ENCODE results near the gene SAMD3. TPM values are rescaled to one million over a fixed set of nuclear protein-coding genes. Genes with fewer than 3 reads are reported as not detected.
A peak's percentile ranks its signal among the peaks of the same experiment; 100 is the strongest.

SAMD3 gene
- total and polyA plus RNA-seq, 2 experiments from 2014 or later, result 3.8 to 4.9 TPM

DNA sequence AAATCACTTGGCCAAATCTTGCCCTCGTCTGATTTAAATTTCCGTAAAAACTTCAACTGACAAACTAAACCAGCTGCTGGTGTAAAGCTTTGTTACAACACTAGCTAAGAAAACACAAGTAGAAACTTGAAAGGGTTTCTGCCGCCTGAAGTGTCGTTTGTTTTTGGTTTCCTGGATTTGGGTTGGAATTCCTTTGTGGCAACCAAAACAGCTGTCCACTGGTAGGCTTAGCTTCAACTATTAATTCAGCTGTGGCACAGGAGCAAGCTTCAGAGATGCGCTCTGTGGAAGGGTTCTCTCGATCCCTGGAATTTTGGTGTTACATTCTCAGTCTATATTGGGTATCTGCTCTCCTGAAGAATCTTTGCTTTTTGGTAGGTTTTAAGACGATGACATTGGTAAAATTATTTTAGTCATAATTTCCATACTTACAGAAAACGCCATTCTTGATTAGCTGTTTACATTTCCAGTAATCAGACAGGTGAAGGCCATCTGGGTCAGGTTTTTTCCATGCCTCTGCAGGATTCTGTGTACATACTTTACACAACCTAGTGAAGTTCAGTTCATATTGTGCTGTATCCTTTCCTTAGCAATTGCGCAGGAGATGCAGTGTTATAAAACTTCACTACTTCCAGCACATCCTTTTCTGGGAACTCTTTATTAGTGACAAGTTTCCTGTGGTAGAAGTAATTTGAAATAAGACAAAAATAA lies 29.9 kb upstream of the SAMD3 start:
- H3K4me1 ChIP-seq (ENCODE audit: insufficient read depth), result peaks cover 7% of the 10 kb centered on the region; the same call in 1 of the 2 replicates
- no peak for ATAC-seq
- no peak overlapping the region for H2AFZ ChIP-seq
- no peak overlapping the region for H3K27ac Mint-ChIP-seq
- H3K4me2 ChIP-seq, result no peak overlapping the region
- peaks cover 12% of the 10 kb centered on the region; the same call in 2 of the 3 replicates for H3K4me1 Mint-ChIP-seq
- H3F3A ChIP-seq (replicated peaks; ENCODE audit: low read depth), result no peaks in the 10 kb centered on the region
- no peaks in the 10 kb centered on the region for H3K79me2 ChIP-seq (replicated peaks; ENCODE audit: insufficient read depth)
- H3K27me3 Mint-ChIP-seq (ENCODE audit: insufficient read depth, low read depth, poor library complexity), result no peaks in the 10 kb centered on the region
- no peak overlapping the region for H3K27ac ChIP-seq (ENCODE audit: low read depth)
- H3K36me3 Mint-ChIP-seq (ENCODE audit: low read depth), result no peaks in the 10 kb centered on the region
- no peak overlapping the region for H3K4me3 Mint-ChIP-seq
- H3K9me3 Mint-ChIP-seq, result no peaks in the 10 kb centered on the region; the same call in 2 of the 3 replicates
- H4K20me1 ChIP-seq (replicated peaks; ENCODE audit: insufficient read depth), result no peaks in the 10 kb centered on the region
- no peaks in the 10 kb centered on the region for H3K27me3 ChIP-seq (ENCODE audit: insufficient read depth)
- TF ChIP-seq ZNF331 (CRISPR knock-in tag; IDR thresholded peaks at IDR 0.05; ENCODE audit: low read depth) (no peak), JUNB (IDR thresholded peaks at IDR 0.05; ENCODE audit: unreplicated experiment) (no peak), POLR2AphosphoS5 (IDR thresholded peaks at IDR 0.05; ENCODE audit: low read depth) (no peak), EZH2 (IDR thresholded peaks at IDR 0.05; ENCODE audit: low read depth, unreplicated experiment) (no peak), NANOG (IDR thresholded peaks at IDR 0.05; ENCODE audit: borderline replicate concordance) (no peak), CREB1 (CRISPR knock-in tag; IDR thresholded peaks at IDR 0.05; ENCODE audit: low read depth) (no peak), ZNF114 (CRISPR knock-in tag; IDR thresholded peaks at IDR 0.05) (no peak), EZH2phosphoT487 (IDR thresholded peaks at IDR 0.05; ENCODE audit: unreplicated experiment) (no peak), STAT1 (IDR thresholded peaks at IDR 0.05; ENCODE audit: unreplicated experiment) (no peak)
- TF ChIP-seq, protein P1, sequence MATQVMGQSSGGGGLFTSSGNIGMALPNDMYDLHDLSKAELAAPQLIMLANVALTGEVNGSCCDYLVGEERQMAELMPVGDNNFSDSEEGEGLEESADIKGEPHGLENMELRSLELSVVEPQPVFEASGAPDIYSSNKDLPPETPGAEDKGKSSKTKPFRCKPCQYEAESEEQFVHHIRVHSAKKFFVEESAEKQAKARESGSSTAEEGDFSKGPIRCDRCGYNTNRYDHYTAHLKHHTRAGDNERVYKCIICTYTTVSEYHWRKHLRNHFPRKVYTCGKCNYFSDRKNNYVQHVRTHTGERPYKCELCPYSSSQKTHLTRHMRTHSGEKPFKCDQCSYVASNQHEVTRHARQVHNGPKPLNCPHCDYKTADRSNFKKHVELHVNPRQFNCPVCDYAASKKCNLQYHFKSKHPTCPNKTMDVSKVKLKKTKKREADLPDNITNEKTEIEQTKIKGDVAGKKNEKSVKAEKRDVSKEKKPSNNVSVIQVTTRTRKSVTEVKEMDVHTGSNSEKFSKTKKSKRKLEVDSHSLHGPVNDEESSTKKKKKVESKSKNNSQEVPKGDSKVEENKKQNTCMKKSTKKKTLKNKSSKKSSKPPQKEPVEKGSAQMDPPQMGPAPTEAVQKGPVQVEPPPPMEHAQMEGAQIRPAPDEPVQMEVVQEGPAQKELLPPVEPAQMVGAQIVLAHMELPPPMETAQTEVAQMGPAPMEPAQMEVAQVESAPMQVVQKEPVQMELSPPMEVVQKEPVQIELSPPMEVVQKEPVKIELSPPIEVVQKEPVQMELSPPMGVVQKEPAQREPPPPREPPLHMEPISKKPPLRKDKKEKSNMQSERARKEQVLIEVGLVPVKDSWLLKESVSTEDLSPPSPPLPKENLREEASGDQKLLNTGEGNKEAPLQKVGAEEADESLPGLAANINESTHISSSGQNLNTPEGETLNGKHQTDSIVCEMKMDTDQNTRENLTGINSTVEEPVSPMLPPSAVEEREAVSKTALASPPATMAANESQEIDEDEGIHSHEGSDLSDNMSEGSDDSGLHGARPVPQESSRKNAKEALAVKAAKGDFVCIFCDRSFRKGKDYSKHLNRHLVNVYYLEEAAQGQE (IDR thresholded peaks at IDR 0.05; ENCODE audit: unreplicated experiment), result no peak
- TF ChIP-seq, protein P2, sequence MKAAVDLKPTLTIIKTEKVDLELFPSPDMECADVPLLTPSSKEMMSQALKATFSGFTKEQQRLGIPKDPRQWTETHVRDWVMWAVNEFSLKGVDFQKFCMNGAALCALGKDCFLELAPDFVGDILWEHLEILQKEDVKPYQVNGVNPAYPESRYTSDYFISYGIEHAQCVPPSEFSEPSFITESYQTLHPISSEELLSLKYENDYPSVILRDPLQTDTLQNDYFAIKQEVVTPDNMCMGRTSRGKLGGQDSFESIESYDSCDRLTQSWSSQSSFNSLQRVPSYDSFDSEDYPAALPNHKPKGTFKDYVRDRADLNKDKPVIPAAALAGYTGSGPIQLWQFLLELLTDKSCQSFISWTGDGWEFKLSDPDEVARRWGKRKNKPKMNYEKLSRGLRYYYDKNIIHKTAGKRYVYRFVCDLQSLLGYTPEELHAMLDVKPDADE (IDR thresholded peaks at IDR 0.05), result no peak
- TF ChIP-seq, protein P3, sequence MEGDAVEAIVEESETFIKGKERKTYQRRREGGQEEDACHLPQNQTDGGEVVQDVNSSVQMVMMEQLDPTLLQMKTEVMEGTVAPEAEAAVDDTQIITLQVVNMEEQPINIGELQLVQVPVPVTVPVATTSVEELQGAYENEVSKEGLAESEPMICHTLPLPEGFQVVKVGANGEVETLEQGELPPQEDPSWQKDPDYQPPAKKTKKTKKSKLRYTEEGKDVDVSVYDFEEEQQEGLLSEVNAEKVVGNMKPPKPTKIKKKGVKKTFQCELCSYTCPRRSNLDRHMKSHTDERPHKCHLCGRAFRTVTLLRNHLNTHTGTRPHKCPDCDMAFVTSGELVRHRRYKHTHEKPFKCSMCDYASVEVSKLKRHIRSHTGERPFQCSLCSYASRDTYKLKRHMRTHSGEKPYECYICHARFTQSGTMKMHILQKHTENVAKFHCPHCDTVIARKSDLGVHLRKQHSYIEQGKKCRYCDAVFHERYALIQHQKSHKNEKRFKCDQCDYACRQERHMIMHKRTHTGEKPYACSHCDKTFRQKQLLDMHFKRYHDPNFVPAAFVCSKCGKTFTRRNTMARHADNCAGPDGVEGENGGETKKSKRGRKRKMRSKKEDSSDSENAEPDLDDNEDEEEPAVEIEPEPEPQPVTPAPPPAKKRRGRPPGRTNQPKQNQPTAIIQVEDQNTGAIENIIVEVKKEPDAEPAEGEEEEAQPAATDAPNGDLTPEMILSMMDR (conservative IDR thresholded peaks at IDR 0.05; ENCODE audit: low read depth in 2 of 2), result no peak
- TF ChIP-seq, protein P4, sequence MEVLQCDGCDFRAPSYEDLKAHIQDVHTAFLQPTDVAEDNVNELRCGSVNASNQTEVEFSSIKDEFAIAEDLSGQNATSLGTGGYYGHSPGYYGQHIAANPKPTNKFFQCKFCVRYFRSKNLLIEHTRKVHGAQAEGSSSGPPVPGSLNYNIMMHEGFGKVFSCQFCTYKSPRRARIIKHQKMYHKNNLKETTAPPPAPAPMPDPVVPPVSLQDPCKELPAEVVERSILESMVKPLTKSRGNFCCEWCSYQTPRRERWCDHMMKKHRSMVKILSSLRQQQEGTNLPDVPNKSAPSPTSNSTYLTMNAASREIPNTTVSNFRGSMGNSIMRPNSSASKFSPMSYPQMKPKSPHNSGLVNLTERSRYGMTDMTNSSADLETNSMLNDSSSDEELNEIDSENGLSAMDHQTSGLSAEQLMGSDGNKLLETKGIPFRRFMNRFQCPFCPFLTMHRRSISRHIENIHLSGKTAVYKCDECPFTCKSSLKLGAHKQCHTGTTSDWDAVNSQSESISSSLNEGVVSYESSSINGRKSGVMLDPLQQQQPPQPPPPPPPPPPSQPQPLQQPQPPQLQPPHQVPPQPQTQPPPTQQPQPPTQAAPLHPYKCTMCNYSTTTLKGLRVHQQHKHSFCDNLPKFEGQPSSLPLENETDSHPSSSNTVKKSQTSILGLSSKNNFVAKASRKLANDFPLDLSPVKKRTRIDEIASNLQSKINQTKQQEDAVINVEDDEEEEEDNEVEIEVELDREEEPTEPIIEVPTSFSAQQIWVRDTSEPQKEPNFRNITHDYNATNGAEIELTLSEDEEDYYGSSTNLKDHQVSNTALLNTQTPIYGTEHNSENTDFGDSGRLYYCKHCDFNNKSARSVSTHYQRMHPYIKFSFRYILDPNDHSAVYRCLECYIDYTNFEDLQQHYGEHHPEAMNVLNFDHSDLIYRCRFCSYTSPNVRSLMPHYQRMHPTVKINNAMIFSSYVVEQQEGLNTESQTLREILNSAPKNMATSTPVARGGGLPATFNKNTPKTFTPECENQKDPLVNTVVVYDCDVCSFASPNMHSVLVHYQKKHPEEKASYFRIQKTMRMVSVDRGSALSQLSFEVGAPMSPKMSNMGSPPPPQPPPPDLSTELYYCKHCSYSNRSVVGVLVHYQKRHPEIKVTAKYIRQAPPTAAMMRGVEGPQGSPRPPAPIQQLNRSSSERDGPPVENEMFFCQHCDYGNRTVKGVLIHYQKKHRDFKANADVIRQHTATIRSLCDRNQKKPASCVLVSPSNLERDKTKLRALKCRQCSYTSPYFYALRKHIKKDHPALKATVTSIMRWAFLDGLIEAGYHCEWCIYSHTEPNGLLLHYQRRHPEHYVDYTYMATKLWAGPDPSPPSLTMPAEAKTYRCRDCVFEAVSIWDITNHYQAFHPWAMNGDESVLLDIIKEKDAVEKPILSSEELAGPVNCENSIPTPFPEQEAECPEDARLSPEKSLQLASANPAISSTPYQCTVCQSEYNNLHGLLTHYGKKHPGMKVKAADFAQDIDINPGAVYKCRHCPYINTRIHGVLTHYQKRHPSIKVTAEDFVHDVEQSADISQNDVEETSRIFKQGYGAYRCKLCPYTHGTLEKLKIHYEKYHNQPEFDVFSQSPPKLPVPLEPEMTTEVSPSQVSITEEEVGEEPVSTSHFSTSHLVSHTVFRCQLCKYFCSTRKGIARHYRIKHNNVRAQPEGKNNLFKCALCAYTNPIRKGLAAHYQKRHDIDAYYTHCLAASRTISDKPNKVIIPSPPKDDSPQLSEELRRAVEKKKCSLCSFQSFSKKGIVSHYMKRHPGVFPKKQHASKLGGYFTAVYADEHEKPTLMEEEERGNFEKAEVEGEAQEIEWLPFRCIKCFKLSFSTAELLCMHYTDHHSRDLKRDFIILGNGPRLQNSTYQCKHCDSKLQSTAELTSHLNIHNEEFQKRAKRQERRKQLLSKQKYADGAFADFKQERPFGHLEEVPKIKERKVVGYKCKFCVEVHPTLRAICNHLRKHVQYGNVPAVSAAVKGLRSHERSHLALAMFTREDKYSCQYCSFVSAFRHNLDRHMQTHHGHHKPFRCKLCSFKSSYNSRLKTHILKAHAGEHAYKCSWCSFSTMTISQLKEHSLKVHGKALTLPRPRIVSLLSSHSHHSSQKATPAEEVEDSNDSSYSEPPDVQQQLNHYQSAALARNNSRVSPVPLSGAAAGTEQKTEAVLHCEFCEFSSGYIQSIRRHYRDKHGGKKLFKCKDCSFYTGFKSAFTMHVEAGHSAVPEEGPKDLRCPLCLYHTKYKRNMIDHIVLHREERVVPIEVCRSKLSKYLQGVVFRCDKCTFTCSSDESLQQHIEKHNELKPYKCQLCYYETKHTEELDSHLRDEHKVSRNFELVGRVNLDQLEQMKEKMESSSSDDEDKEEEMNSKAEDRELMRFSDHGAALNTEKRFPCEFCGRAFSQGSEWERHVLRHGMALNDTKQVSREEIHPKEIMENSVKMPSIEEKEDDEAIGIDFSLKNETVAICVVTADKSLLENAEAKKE (CRISPR knock-in tag; IDR thresholded peaks at IDR 0.05), result no peak
- H3K36me3 ChIP-seq (ENCODE audit: insufficient read depth), result no peaks in the 10 kb centered on the region
- DNase-seq (ENCODE audit: low spot score), result peak; percentile 43
- H3K9me2 ChIP-seq (ENCODE audit: insufficient read depth), result no peaks in the 10 kb centered on the region
- H3K4me3 ChIP-seq, result no peak overlapping the region
